Left cardiac atrium (tissue), 4 donors: ENCODE data around the gene SOCS2. TPM values are rescaled to one million over a fixed set of nuclear protein-coding genes. Genes with fewer than 3 reads are reported as not detected.

Source experiments
- ATAC-seq, 2 donors: fragments of 200-7000 bp; cut with Tn5 transposase; one replicate each; pipeline ENCODE4 v1.9.1; 2020; ENCODE audit warnings: mild to moderate bottlenecking in 2 of 2, moderate library complexity in 2 of 2
- DNase-seq: peaks from one replicate; pipeline ENCODE4 v3.0.0-alpha.2; 2020
- intact Hi-C, 2 donors: fragments of 100-400 bp; cut with DNase I; formaldehyde crosslinking; loops; one replicate each; pipeline versions ENCODE4 v1.14.1 to v1.15.1; 2022 to 2023
- total RNA-seq, 2 donors: library from RNA; stranded (reverse); fragmentation: NEBNext Ultra II Directional; extraction: Animal tissue kit (Norgen Biotek cat#: 25700); gene quantifications; one replicate each; pipeline ENCODE4 v1.2.1, GENCODE V29; 2021
- donor health status: DM: no; HTN: yes; CAD: no.
- donor health status: DM: no; HTN: yes; CAD: no; lungs with severe emphysema.
- donor health status: DM: yes; HTN: yes; CAD: no.
- donor health status: Dilated cardiomyopathy.

Gene SOCS2
- total RNA-seq, 2 donors from 2014 or later: 12.0 to 18.4 TPM

DNA sequence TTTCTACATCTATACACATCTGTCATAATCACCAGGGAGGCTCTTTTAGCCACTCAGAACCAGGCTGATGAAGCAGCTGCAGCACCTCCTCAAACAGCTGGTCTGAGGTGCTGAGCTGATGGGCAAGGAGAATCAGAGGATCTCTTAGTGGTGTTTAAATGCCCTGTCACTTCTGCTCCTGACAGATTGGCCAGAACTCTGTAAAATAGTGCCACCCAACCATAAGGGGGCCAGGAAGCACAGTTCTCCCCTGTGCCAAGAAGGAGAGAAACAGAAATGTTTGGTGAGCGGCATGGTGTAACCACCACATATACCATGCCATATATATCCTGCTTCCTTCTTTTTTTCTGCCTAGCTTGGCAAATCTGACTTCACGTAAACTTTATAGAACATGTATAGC lies 12.8 kb downstream of the SOCS2 start:
- DNase-seq: no peak
- intact Hi-C loops: no loop called here
- ATAC-seq: no peak

DNA sequence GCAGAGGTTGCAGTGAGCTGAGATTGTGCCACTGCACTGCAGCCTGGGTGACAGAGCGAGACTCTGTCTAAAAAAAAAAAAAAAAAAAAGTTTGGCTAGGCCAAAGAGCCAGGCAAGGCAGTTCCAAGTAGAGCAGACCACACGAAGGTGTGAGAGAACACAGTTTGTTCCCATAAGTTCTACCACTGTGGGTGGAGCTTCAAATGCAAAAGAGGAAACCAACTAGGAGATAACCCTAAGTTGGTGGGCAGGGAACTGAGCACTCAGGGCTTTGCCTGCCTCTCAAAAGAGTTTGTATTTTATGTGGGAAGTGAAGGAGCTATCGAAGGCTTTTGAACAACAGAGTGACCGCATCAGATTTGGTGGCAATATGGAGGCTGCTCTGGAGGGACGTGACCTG lies 15.1 kb downstream of the SOCS2 start:
- ATAC-seq: no peak
- no peak for DNase-seq
- intact Hi-C loops: no loop called here

DNA sequence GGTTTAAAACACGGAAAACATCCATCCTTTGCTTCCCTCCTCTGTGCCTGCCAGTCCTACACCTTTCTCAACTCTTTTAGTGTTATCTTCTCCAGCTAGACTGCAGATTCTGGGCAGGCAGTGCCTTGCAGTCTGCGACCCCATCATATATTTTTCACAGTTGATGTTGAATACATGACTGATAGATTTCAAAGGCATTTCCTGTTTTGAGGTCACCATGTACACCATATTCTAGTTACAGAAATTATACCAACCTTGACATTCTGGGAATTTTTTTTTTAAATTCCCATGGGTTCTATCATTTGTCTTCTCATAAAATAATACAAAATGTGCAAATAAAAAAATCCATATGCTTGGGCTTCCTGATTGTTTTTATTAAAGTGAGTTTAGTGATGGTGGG lies 16.6 kb downstream of the SOCS2 start:
- intact Hi-C loops: no loop called here
- no peak for ATAC-seq
- DNase-seq: no peak

DNA sequence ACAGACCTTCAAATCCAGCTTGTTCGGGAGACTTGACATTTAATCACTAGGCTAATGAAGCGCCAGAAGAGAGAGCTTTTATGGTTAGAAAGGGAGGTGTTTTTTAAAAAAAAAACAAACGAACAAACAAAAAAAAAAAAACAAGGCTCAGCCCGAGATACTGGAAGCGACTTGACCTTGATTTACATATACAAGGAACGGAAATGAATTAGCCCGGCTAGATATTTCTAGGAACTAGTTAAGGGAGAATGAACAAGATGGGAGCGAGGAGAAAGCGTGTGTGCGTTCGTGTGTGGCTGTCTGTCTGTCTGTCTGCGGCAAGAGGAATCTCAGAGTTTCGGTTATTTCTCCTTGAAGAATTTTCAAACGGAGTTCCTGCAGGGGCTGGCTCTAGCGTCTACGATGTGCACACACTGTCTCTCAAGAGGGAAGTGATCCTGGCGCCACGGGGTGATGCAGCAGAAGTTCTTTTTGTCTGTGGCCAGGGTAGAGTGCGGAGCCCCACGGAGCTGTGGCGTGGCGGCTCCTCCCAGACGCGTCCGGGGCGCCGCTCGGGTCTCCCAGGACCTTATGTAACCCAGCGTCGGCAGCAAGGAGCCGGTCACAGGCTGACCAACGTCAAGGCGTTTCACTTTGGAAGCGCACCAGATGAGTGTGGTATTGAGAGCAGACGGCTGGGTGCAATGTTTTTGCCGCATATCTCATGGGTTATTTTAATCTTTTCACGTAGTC lies 18.8 kb downstream of the SOCS2 start:
- peak; percentile 87 for DNase-seq

DNA sequence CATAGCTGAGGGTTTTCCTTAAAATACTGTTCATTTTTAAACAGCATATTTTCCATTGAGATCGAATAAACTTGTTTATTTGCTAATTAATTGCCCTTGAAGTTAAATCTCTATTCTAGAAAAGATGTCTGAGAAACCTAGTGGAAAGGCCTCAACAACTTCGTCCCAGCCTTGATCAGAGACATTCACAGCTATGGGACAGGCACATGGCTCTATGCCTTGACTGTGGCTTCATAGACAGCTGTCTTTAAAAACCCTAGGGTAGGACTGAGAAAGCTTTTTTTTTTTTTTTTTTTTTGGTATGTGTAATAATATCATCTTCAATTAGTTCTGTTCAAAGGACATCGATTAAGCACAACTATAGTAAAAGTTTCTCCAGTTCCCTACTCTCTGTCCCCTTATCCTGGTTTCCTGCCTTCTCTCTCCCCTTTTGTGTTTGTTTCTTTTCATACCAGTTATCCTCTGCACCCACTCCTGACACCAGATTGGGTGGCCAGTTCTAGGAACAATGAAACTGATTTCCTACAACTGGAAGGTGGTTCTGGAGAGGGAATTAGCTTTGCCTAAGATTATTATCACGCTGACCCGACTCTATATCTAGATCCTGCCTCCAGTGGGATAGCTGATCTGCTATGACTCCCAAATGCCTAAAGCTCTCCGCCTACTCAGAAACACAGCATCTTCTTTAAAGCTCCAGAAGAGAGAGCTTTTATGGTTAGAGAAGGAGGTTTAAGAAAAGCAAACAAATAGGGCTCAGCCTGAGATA lies 20.3 kb downstream of the SOCS2 start:
- ATAC-seq: no peak
- intact Hi-C loops: no loop called here
- DNase-seq: no peak

More for the DNA sequence above, 18.8 kb downstream of the SOCS2 start:
- ATAC-seq: peak; percentile 97 to 98
- intact Hi-C loops: no loop called here

DNA sequence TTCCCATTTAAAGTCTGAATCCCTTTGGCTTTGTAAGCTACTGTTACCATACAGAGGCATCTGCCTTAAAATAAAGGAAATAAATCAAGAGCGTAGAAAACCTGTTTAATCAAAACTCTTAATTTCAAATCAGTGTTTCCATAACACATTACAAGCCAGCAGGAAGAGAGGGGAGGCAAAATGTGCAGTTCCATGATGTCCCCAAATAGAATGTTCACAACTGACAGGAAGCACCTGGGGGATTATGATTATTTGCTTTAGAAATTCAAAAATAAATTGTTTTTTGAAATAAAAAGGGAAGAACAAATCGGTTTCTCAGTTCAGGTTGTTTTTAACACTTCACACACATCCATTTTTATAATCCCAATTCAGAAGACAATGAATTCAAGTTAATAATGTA lies 21.4 kb downstream of the SOCS2 start:
- DNase-seq (no peak), ATAC-seq (no peak)
- intact Hi-C loops: no loop called here

DNA sequence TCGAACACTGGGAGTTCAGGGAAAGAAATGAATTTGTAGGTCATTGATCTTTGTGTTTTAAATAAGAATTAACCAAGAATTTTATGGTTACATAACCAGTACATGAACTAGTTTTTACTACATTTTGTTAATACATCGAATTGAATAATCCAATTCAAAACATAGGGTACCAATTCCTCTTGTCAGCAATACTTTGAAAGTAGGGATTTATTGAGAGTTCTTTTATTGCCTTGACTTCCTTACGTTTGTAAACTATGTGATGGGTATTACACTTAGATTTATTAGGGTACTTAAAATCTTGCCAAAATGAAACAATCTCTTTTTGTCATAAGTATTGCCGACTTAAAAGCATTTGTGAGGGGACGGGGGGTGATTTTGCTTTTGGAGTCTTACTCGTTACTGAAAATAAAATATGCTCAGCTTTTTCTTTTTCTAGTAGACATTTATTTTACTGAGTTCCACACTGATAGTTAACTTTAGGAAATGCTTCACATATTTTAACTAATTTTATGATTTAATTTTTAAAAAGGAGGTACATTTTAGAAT lies 22.4 kb downstream of the SOCS2 start:
- intact Hi-C loops: loop anchor here in 1 of 2 donors (5.0 kb wide), 1 partner anchor 147 kb away; no protein-coding TSS in a partner anchor
- no peak for ATAC-seq
- DNase-seq: no peak

DNA sequence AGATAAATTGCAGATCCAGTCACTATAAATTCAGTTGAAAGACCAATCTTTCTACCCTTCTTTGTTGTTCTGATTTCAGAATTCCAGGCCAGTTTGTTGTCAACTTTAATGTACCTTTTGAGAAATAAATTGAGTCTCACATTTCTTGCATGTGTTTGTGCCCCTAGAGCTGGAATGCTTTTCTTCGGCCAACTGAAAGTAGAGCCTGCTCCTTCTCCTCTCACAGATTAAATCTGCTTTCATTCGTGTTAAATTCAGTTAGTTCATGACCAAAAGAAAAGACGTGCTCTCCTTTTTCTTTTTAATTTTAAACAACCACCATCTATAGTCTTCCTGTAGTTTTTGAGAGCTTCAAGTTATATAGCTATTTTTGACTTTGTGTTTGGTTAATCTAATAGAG lies 22.9 kb downstream of the SOCS2 start:
- ATAC-seq (no peak), DNase-seq (no peak)
- intact Hi-C loops: loop anchor here in 1 of 2 donors (5.0 kb wide), 1 partner anchor 147 kb away; no protein-coding TSS in a partner anchor

DNA sequence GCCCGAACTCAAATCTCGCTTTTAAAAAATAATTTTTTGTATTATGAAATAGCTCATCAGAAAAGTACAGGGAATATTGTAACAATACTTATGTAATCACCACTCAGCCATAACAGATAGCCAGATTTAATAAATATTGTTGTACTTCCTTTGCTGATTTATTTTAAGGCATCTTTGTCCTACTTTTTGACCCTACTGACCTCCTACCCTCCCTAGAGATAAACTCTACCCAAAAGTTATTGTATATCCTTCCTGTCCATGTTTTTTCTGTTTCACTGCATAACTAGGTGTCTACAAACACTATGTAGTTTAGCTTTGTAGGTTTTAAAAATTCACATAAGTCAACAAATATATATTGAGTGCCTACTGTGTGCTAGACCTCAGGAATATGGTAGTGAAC lies 25.1 kb downstream of the SOCS2 start:
- intact Hi-C loops: loop anchor here in 1 of 2 donors (5.0 kb wide), 1 partner anchor 145 kb away; no protein-coding TSS in a partner anchor
- ATAC-seq (no peak), DNase-seq (no peak)

DNA sequence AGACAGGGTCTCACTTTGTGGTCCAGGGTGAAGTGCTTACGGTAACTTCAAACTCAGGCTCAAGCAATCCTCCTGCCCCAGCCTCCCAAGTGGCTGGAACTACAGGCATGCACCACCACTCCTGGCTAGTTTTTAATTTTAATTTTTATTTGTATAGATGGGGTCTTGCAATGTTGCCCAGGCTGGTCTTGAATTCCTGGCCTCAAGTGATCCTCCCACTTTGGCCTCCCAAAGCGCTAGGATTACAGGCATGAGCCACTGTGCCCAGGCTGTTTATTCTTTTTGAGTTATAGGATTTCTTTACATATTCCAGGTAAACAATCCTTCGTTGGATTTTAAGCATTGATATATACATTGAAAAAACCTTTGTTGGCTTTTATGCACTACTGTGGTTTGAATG lies 26.7 kb downstream of the SOCS2 start:
- ATAC-seq: no peak
- intact Hi-C loops: loop anchor here in 1 of 2 donors (5.0 kb wide), 1 partner anchor 143 kb away; no protein-coding TSS in a partner anchor
- no peak for DNase-seq

DNA sequence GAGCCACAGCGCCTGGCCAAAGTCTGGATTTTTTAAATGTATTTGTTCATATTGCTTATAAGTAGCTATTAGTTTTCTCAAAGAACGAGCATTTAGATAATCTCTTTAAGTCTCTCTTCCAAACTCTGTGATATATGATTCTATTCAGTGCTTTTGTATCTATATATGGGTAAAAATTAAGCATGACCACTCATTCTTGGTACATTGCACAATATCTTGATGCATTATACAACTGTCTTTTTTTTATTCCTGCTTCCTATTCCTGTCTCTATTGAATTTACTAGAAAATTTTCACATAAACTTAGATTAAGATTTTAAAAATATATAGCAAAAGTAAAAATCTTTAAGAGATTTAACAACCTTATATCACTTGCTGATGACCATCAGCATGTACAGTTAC lies 29.1 kb downstream of the SOCS2 start:
- DNase-seq (no peak), ATAC-seq (no peak)
- intact Hi-C loops: no loop called here

DNA sequence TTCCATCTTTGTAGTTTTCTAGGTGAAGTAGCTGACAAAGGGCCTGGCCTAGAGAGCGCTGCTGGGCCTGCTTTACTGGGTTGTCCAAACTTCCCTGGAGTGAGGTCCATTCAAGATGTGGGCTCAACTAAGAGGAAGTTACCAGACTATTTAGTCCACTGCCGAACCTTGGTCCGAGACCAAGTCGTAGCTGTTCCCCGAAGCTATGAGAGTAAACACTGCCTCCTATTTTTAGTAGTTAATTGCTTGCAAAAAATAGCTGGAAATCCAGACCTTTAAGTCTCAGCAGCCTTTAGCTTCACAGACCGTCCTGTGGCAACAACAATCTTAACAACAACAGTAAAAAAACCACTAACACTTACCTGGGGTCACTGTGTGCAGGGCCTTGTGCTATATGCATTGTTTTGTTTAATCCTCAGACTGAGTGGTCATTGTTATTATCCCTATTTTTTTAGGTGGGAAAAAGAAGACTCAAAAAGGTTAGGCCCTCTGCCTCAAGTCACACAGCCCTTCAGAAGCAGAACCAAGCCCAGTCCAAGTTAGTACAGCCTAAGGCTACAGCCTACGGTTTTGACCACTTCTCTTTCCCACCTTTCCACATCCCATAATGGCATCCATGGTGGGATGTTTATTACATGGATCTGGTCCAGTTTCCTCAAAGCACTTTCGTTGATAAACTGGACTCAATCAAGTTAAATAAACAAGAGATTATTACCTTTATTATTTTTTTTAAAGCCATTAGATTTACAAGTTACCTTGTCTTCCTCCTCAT lies 30.6 kb downstream of the SOCS2 start:
- DNase-seq (no peak), ATAC-seq (peak in 1 of 2 donors; percentile 16)
- intact Hi-C loops: no loop called here

DNA sequence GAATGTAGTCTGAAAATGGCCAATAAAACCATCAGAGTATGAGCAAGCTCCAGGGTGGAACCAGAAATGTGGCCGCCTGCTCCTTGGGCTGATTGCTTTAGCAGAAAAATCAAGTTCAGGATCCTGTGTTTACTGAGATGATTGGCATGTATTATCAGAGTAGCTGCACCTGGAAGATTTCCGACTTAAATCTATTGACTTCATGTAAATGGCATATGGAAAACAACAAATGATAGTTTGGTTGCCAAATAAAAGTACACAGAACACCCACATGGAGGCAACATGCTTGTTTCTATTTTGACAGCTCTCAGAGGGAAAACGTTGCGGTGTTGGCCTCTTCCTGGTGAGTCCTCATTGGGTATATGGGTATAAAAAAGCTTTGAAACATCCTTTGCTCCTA lies 31.3 kb downstream of the SOCS2 start:
- no peak for ATAC-seq
- intact Hi-C loops: no loop called here

DNA sequence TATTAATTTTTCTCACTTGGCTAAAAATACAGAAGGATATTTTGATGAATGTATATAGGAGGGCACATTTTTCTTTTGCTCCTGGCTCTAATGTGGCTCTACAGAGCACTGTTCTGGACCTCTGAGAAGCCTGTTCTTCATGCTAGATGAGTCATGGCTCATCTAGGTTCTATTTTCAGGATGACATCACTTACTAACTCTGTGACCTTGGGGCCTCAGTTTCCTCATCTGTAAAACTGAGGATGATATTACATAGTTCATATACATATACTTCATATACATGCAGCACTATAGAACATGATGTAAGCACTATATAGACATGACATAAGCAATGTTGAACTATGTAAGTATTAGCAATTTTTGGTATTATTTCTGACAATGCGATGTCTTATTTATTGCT lies 35.8 kb downstream of the SOCS2 start:
- intact Hi-C loops: no loop called here
- DNase-seq (no peak), ATAC-seq (no peak)

More for the DNA sequence above, 31.3 kb downstream of the SOCS2 start:
- DNase-seq: no peak

DNA sequence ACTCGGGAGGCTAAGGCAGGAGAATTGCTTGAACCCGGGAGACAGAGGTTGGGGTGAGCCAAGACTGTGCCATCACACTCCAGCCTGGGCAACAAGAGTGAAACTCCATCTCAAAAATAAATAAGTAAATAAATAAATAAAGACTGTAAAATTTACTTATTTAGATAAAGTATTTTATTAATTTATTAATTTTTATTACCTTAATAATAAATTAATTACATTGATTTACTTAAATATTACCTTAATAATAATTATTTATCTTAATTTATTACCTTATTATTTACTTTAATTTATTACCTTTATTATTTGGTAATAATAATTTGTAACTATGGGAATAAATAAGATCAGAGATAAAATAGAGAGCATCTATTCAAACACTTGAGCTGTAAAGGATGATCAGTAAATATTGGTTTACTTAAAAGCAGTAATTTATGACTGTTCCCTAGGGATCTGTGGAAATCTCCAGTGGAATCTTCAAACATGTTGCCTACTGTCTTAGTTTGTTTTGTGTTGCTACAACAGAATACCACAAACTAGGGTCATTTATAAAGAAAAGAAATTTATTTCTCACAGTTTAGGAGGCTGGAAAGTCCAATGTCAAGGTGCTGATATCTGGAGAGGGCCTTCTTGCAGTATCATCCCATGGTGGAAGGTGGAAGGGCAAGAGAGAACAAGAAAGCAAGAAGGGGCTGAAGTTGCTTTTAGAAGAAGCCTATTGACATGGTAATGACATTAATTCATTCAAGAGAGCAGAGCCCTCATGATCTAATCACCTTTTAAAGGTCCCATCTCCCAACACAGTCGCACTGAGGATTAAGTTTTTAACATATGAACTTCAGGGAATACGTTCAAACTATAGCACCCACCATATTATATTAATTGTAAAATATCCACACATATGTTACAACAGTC lies 37.1 kb downstream of the SOCS2 start:
- DNase-seq: no peak
- intact Hi-C loops: no loop called here
- no peak for ATAC-seq

DNA sequence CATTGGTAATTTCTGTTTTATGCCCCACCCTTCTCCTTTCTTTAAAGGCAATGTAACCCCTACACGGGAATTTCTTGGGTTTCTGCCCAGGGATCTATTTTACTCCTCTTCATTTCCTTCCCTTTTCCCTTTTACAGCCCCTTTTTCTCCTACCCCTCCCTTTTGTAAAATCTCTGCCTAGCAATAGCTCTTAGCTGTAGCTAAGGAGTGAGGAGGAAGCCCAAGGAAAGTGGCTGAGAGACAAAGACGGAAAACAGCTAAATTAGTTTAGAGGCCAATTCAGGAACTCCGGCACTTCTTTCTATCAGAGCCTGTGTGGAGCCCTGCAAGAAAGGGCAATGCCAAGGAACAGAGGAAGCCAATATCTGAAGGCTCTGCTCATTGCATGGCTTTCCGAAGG lies 40.3 kb downstream of the SOCS2 start:
- intact Hi-C loops: no loop called here
- no peak for ATAC-seq
- no peak for DNase-seq

DNA sequence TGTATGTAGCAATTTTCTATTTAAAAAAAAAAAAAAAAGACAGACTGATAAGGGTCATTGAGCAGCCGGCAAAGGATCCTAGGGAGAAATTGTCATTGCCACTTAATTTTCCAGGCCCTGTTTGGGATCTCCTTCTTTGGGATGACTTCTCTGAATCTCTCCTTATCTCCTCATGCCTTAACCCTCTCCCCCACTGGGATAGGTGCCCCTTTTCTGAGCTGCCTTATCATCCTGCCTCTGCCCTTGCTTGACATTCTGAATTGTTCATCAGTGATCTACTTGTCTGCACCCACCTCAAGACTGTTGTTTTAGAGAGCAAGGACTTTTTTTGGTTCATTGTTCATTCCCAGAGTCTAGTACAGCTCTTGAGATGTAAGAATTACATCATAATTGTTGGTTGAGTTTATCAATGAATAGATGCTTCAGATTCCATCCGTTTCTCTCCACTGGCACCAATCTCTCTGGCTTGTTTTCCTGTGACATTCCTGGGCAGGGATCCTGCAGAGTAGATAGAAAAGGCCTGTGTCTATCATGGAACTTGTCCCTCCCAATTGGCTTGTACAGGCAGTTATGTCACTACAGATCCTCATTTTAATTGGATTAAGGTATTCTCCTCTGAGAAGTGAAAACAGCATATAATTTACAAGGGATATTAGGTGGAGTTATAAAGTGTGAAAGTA lies 42.6 kb downstream of the SOCS2 start:
- DNase-seq (no peak), ATAC-seq (peak; percentile 31 to 78)
- intact Hi-C loops: no loop called here

DNA sequence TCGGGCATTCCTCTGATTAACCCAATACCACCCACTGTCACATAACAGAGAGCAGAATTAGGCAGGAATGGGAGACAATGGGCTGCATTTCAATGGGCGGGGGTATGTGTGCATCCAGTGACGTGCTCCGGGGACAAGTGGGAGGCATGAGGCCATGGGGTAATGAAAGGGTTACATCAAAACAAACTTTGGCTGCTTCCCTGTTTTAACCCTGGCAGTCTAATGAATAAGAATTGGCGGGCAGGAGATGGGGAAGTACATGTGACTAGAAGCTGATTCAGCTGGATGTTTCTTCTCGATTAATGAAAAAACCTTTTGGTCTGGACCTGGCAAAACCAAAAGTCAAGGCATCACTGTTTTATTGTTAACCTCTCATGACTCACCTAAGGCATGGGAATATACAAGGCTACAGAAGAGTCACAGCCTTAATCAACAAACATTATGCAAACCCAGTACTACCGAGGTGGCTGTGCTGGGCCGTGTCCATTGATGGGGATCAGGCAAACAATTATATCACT lies 44.2 kb downstream of the SOCS2 start:
- DNase-seq (no peak), ATAC-seq (peak in 1 of 2 donors; percentile 14)
- intact Hi-C loops: no loop called here
